A673 (cell line): ENCODE results near the gene SMYD3. TPM values are rescaled to one million over a fixed set of nuclear protein-coding genes. Genes with fewer than 3 reads are reported as not detected.

Experiments
- BruUV-seq: library from RNA; stranded (reverse); fragments of 400-500 nt; replicated peaks from 2 replicates; lab custom pipeline; 2021; lab: Mats Ljungman, UMichigan
- CTCF ChIA-PET: fragments of 300-600 bp; sonication (Branson Sonifier 250); formaldehyde crosslinking; loops from one replicate; lab custom pipeline; 2022; ENCODE audit warnings: antibody characterized with exemption; lab: Charles Lee
- POLR2A ChIA-PET: fragments of 300-600 bp; sonication (Branson Sonifier 250); formaldehyde crosslinking; loops from one replicate; lab custom pipeline; 2022; ENCODE audit warnings: antibody characterized with exemption; ENCODE audit not compliant: low non-redundant PET; lab: Charles Lee
- DNase-seq: peaks from one replicate; pipeline ENCODE4 v3.0.0-alpha.2; 2015; ENCODE audit warnings: low spot score
- H3K27ac ChIP-seq: fragments of 200-600 bp; sonication (generic); 2 replicates; pipeline ENCODE4 v1.5.1; 2016; ENCODE audit warnings: mixed run types, low read depth, mild to moderate bottlenecking, mixed read lengths, antibody characterized with exemption, low read length; ENCODE audit not compliant: poor library complexity, severe bottlenecking
- H3K27me3 ChIP-seq: fragments of 200-600 bp; sonication (generic); replicated peaks from 2 replicates; pipeline ENCODE4 v1.6.1; 2017; ENCODE audit warnings: mixed run types, low read depth, mild to moderate bottlenecking, mixed read lengths, antibody characterized with exemption, low read length; ENCODE audit not compliant: insufficient read depth, poor library complexity
- H3K36me3 ChIP-seq: fragments of 200-600 bp; sonication (generic); 2 replicates; pipeline ENCODE4 v1.6.1; 2016; ENCODE audit warnings: mixed run types, mild to moderate bottlenecking, mixed read lengths, antibody characterized with exemption, low read length; ENCODE audit not compliant: insufficient read depth, poor library complexity, severe bottlenecking
- H3K4me1 ChIP-seq: fragments of 200-600 bp; sonication (generic); 2 replicates; pipeline ENCODE4 v1.6.1; 2017; ENCODE audit warnings: mixed run types, mild to moderate bottlenecking, mixed read lengths, antibody characterized with exemption, low read length; ENCODE audit not compliant: insufficient read depth, poor library complexity, severe bottlenecking
- H3K4me3 ChIP-seq: fragments of 200-600 bp; sonication (generic); 2 replicates; pipeline ENCODE4 v1.5.1; 2016; ENCODE audit warnings: low read depth, mixed run types, mild to moderate bottlenecking, mixed read lengths, low read length; ENCODE audit not compliant: poor library complexity, severe bottlenecking
- H3K9me3 ChIP-seq: fragments of 200-600 bp; sonication (generic); 2 replicates; pipeline ENCODE4 v1.6.1; 2016; ENCODE audit warnings: mixed run types, low read depth, mild to moderate bottlenecking, mixed read lengths, antibody characterized with exemption, low read length; ENCODE audit not compliant: poor library complexity, severe bottlenecking
- CTCF ChIP-seq: fragments of 300-800, 200-600 bp; sonication (generic); conservative IDR thresholded peaks from 2 replicates; pipeline ENCODE4 v1.5.1; 2017; ENCODE audit warnings: low read depth, mild to moderate bottlenecking, antibody characterized with exemption, low read length, moderate library complexity, mixed read lengths
- EZH2 ChIP-seq: fragments of 200-600 bp; sonication (generic); IDR thresholded peaks from 2 replicates; pipeline ENCODE4 v1.6.1; 2017; ENCODE audit warnings: borderline replicate concordance, low read depth, mild to moderate bottlenecking, mixed read lengths, antibody characterized with exemption, low read length; ENCODE audit not compliant: poor library complexity, severe bottlenecking
- intact Hi-C: fragments of 100-400 bp; cut with micrococcal nuclease; formaldehyde crosslinking; loops from one replicate; pipeline ENCODE4 v1.10.0; 2022; ENCODE audit not compliant: unreplicated experiment
- total RNA-seq: library from RNA; stranded (reverse); gene quantifications from 2 replicates; pipeline ENCODE4 v1.2.3, GENCODE V29; 2021

The SMYD3 gene
- total RNA-seq, 1 experiment from 2014 or later, result 29.0 TPM

GRCh38 chr1:246280551-246280950 lies 226.5 kb downstream of the SMYD3 start:
- POLR2A ChIA-PET, result no interaction called here
- CTCF ChIA-PET, result interaction anchor here (1.0 to 1.5 kb wide), 2 partner anchors 167 to 392 kb away, joined by 3 read pairs; no protein-coding TSS in a partner anchor
- no peak overlapping the region for H3K27ac ChIP-seq
- H3K9me3 ChIP-seq, result no peaks in the 10 kb centered on the region
- H3K4me3 ChIP-seq, result no peak overlapping the region
- peak; percentile 28 for DNase-seq
- no peaks in the 10 kb centered on the region for H3K4me1 ChIP-seq
- BruUV-seq, result no TSS peak
- intact Hi-C loops, result loop anchor here (2.0 to 10.0 kb wide), 2 partner anchors 268 to 1126 kb away; partner anchors contain the start of gene KIF26B
- peak; percentile 40 for TF ChIP-seq CTCF
- TF ChIP-seq EZH2, result no peak
- H3K36me3 ChIP-seq, result no peaks in the 10 kb centered on the region
- H3K27me3 ChIP-seq, result no peaks in the 10 kb centered on the region

- H3K27me3 ChIP-seq, result no peaks in the 10 kb centered on the region
- TF ChIP-seq CTCF, result no peak
- no TSS peak for BruUV-seq
- CTCF ChIA-PET, result interaction anchor here (1.5 kb wide), 1 partner anchor 391 kb away, joined by 3 read pairs; no protein-coding TSS in a partner anchor
- no peaks in the 10 kb centered on the region for H3K36me3 ChIP-seq
- H3K9me3 ChIP-seq, result no peaks in the 10 kb centered on the region
- no peak overlapping the region for H3K4me3 ChIP-seq
- POLR2A ChIA-PET, result no interaction called here
- no peaks in the 10 kb centered on the region for H3K4me1 ChIP-seq
- intact Hi-C loops, result no loop called here
- DNase-seq, result no peak
- H3K27ac ChIP-seq, result no peak overlapping the region
Measured at GRCh38 chr1:246279402-246279801, 227.7 kb downstream of the SMYD3 start.

- no TSS peak for BruUV-seq
Measured at GRCh38 chr1:246278371-246278770, 228.7 kb downstream of the SMYD3 start.

More at GRCh38 chr1:246278371-246278770, 228.7 kb downstream of the SMYD3 start:
- POLR2A ChIA-PET, result no interaction called here
- TF ChIP-seq EZH2 (no peak), CTCF (no peak)
- no peak overlapping the region for H3K27ac ChIP-seq
- CTCF ChIA-PET, result no interaction called here
- H3K4me3 ChIP-seq, result no peak overlapping the region
- no peaks in the 10 kb centered on the region for H3K9me3 ChIP-seq
- no peak for DNase-seq
- no peaks in the 10 kb centered on the region for H3K4me1 ChIP-seq
- no peaks in the 10 kb centered on the region for H3K27me3 ChIP-seq
- no peaks in the 10 kb centered on the region for H3K36me3 ChIP-seq
- intact Hi-C loops, result no loop called here
